Limb (tissue), 2 donors: ENCODE measurements around the gene SSC4D.
A peak's percentile ranks its signal among the peaks of the same experiment; 100 is the strongest.

ENCODE experiments used
- DNase-seq, 2 donors: peaks; one replicate each; pipeline ENCODE4 v3.0.0-alpha.2; 2016; ENCODE audit errors: extremely low spot score in 2 of 2

Gene SSC4D

GRCh38 chr7:76354981-76355730 is 54.3 kb downstream of the SSC4D start:
- no peak for DNase-seq

- DNase-seq: no peak
These were observed 55.0 kb downstream of the SSC4D start for GRCh38 chr7:76354516-76354915.

- DNase-seq: no peak
These were observed 55.8 kb downstream of the SSC4D start for GRCh38 chr7:76353744-76354143.

GRCh38 chr7:76352193-76352592 is 57.3 kb downstream of the SSC4D start:
- no peak for DNase-seq

GRCh38 chr7:76351372-76351771 is 58.1 kb downstream of the SSC4D start:
- DNase-seq: no peak

- no peak for DNase-seq
These were observed 60.1 kb downstream of the SSC4D start for GRCh38 chr7:76349313-76349885.

- DNase-seq: no peak
These were observed 61.8 kb downstream of the SSC4D start for GRCh38 chr7:76347710-76348109.

GRCh38 chr7:76346778-76347177 is 62.7 kb downstream of the SSC4D start:
- no peak for DNase-seq

- DNase-seq: peak in 1 of 2 donors; percentile 8
These were observed 63.4 kb downstream of the SSC4D start for GRCh38 chr7:76346097-76346496.

GRCh38 chr7:76343931-76344321 is 65.6 kb downstream of the SSC4D start:
- DNase-seq: no peak

- no peak for DNase-seq
These were observed 66.1 kb downstream of the SSC4D start for GRCh38 chr7:76343294-76343930.

GRCh38 chr7:76342222-76342621 is 67.3 kb downstream of the SSC4D start:
- DNase-seq: no peak

GRCh38 chr7:76340617-76341131 is 68.8 kb downstream of the SSC4D start:
- no peak for DNase-seq
